GM19324 (cell line): ENCODE data around the gene EPRS1.
"Not testable (repeated sequence)": the region's sequence is repeated elsewhere in the genome, so short reads cannot be mapped to it uniquely, and the experiment has no call there.

ENCODE experiments used
- ATAC-seq: cut with Tn5 transposase; IDR thresholded peaks from one replicate; pipeline ENCODE4 v1.9.1; 2021; ENCODE audit warnings: mild to moderate bottlenecking, moderate library complexity; ENCODE audit not compliant: unreplicated experiment, low FRiP score

The EPRS1 gene

GRCh38 chr1:220040028-220040596, 6.2 kb downstream of the EPRS1 start:
- ATAC-seq, result no peak

DNA sequence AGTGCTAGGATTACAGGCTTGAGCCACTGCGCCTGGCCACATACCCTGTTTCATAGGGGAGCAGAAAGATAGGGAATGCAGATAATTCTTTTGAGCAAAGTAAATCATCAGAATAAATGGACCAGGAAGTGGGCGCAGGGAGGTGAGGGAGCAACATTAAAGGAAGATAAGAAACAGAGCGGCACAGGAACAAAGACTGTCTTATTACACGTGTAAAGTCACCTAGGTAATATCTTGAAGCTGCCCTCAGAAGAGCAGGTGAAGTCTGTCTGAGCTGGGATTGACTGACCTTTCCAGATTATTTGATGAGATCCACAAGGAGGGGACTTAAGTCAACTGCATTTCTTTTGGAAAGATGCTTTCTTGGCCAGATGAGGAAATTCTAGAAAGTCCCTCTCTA, 7.7 kb downstream of the EPRS1 start:
- ATAC-seq, result no peak

DNA sequence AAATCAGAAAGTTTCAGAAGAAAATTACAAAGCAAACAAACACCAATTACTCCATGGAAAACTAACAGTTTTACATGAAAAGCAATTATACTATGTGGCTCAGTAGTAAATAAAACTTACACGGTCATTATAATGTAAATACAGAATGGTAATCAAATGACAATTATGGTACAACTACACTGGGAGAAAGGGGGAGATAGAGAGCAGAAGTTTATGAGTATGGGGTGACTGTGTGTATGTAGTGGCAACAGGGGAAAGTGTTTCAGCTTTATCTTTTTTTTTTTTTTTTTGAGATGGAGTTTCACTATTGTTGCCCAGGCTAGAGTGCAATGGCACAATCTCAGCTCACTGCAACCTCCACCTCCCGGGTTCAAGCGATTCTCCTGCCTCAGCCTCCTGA, 8.5 kb downstream of the EPRS1 start:
- ATAC-seq, result not testable (repeated sequence)

GRCh38 chr1:220032911-220033310, 13.4 kb downstream of the EPRS1 start:
- ATAC-seq, result no peak

DNA sequence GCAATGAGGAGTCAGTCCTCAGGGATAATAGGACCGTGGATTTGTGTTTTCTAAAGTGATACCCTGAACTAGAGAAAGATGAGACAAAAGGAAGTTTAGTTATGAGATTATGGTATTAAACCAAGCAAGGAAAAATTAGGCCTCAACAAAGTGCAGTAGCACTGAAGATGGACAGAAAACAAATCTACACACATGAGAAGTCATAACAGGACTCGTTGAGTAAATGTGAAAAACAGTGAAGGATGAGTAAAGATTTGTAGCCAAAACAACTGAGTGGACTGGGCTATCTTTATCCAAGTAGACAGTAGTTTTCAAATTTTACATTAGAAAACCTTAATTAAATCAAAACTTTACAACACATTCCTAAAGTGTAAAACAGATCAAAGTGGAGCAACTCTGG, 15.0 kb downstream of the EPRS1 start:
- no peak for ATAC-seq

DNA sequence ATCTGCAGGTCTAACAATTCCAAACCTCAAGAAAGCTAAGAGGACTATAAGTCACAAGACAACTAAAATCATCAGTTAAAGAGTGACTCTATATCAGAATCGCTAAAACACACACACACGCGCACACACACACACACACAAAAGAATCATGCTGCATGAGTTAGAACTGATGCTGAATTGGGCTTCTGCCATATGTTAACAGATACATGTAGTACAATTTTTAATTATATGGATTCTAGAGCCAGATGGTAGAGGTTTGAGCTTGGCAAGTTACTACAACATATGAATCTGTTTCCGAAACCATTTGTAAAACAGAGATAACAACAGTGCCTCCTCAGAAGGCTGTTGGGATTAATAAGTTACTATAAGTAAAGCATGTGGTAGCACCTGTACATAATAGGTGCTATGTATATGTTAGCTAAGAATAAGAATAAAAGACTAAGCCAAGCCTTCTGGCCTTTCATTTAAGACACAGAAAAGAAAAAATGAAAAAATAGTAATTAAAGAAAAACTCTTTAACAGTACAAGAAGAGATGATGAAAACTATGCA, 17.9 kb downstream of the EPRS1 start:
- no peak for ATAC-seq

DNA sequence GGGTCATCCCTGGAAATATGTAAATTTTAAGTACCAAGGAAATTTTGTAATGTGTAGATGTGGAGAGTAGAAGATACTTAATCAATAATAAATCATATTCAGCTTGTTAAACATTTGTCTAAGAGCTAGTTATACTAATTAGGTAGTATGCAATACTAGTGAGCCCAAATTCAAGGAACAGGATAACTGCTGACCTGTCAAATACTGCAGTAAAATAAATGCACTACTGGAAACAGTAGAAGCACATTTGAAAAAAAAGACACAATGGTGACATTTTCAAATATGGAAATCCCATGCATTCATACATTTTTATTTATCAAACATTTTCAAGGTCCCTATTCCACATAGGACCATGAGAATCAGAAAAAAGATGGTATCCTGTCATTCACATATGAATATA, 27.2 kb downstream of the EPRS1 start:
- no peak for ATAC-seq

DNA sequence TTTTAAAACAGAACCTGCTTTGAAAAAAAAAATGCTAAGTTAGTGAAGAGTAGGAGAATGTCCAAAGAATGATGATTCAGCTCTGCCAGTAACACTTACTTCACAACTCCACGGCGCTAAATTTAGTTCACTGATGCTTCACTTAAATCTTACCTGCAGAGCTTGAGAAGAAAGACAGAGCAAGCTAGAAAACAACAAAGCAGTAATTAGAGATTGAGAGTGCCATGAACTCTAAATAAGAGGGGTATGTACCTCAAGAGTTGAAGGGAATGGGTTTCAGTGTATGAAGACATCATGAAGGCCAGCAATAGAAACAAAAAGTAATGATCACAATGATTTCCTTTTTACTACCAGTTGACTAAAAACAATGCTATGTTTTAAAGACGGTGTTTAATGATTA, 32.8 kb downstream of the EPRS1 start:
- peak; percentile 54 for ATAC-seq

GRCh38 chr1:220012259-220012658, 34.0 kb downstream of the EPRS1 start:
- no peak for ATAC-seq

DNA sequence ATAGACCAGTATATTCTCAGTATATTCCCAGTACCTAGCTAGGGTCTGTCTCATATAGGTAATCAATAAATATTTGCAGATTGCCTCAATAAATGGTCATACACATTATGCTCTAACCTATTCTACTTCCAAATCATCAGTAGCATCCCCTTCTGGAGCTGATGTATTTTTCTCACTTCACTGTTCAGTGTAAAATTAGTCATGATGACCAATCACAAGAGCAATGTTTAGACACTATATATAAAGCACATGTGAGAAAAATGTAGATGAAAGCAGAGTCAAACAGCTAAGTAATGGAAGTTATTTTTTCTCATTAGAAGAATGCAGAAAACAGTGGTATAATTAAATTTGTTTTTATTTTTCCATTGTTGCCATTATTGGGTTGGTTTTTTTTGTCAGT, 34.7 kb downstream of the EPRS1 start:
- no peak for ATAC-seq

DNA sequence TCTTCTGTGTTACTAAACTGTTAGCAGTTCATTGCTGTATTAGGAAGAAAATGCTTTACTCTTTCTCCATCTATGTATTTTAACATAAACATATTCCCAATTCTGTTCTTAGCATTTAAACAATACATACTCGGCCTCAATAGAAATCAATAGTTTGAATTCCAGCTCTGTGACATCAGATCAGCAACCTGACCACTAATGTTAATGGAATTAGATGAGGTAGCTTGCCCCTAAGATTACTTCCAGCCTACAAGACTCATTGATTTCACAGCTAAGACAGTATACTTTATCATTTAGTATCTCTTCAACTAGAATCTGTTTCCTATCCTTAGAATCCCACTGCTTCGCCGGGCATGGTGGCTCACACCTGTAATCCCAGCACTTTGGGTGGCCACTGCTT, 38.9 kb downstream of the EPRS1 start:
- no peak for ATAC-seq

DNA sequence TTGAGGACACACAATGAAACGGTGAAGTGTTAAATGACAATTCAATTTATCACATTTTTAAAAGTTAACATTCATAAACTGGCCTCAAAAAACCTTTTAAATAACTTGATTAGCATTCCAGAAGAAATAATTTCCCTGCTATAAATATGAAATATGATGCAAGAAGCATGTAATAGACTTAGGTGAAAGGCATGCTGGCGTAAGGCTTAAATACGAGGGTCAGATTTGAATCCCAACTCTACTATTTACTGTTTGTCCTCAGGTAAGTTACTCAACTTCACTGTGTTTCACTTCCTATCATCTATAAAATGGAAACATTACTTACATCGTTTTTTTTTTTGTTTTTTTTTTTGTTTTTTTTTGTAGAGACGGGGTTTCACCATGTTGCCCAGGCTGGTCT, 40.8 kb downstream of the EPRS1 start:
- ATAC-seq, result no peak

DNA sequence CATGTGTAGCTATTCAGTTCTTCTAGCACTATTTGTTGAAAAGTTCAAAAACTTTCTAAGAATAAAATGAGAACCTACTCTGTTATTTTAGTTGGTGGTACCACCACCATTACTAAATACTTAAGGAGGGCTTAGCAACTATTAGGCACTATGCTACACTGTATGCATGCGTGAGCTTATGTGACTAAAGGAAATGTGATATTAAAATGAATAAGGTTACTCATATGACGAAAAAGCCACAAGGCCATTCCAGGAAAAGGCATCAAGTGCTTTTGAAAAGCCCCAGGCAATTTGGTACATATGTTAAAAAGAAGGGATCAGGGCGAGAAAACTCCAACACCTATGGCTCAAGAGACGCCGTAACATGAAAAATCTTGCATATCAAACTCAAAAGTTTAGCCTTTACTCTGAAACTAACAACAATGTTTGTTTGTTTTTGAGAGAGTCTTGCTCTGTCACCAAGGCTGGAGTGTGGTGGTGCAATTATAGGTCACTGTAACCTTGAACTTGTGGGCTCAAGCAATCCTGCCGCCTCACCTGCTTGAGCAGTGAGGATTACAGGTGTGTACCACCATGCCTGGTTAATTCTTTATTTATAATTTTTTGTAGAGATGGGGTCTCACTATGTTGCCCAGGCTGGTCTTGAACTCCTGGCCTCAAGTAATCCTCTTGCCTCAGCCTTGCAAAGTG, 42.5 kb downstream of the EPRS1 start:
- ATAC-seq, result no peak

GRCh38 chr1:220003015-220003414, 43.3 kb downstream of the EPRS1 start:
- no peak for ATAC-seq

DNA sequence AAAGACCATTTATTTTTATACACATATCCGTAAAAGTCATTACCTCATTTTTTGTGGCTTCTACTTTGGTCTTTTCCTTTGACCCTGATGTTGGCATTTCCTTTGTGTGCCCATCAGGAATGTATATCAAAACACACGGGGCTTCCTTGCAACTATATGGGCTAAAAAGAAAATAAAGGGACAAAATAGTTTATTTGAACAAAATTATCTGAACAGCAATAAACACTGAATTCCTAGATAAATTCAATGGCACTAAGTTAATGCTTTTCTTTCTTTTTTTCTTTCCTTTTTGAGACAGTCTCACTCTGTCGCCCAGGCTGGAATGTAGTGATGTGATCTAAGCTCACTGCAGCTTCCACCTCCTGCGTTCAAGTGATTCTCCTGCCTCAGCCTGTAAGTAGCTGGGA, 45.2 kb downstream of the EPRS1 start:
- ATAC-seq, result no peak

- ATAC-seq, result no peak
These were observed 46.5 kb downstream of the EPRS1 start for GRCh38 chr1:219999821-220000220.
